Measurements from ENCODE around the gene PFN4. TPM values are rescaled to one million over a fixed set of nuclear protein-coding genes. Genes with fewer than 3 reads are reported as not detected.

PFN4 gene
- total and polyA plus RNA-seq, 8 donors = 0.48 to 1.8 (median 0.56) TPM; not detected in 5

- peaks cover 0 to 50% (median 47%) of the 10 kb centered on the region in 4 donors for H3K36me3 ChIP-seq
- peak overlapping the region; percentile 54 to 61 (median 56) for H3K4me3 ChIP-seq
- H3K27ac ChIP-seq = peak overlapping the region; percentile 88 to 94 (median 91)
These were observed 40.2 kb downstream of the PFN4 start for GRCh38 chr2:24082787-24083566.

DNA sequence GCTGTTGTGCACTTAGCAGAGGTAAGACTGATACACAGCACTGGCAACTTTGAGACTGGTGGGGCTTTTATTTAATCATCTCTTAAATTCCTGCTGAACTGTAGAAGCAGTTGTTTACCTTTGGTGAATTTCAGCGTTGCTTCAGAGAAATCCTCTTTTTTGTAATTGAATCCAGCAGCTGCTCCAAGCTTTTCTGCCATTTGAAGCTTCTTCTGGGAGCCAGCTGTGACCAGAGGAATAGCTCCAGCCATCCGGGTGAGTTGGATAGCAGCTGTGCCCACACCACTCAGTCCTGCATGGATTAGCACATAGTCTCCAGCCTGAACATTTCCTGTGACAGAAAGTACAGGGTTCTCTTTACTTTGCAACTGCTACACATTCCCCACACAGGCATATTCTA, 42.4 kb downstream of the PFN4 start:
- intact Hi-C loops (cut with DNase I; ENCODE audit: low total_unique reads) = loop anchor here (10.0 kb wide), 1 partner anchor 256 kb away; no protein-coding TSS in a partner anchor
- Histone ChIP-seq H3K27ac (no peak overlapping the region), H3K27me3 (no peaks in the 10 kb centered on the region), H3K4me3 (no peak overlapping the region), H3K9me3 (no peaks in the 10 kb centered on the region), H3K36me3 (peaks cover 0 to 44% (median 40%) of the 10 kb centered on the region in 4 donors), H3K4me1 (peaks cover 14 to 44% (median 38%) of the 10 kb centered on the region in 4 donors)
- 44 to 72% (median 62%) methylated on average over 2 of the region's 2 CpGs for WGBS, 5 donors
- TF ChIP-seq POLR2AphosphoS5 (IDR thresholded peaks at IDR 0.05) (no peak), EP300 (IDR thresholded peaks at IDR 0.05) (no peak), POLR2A (IDR thresholded peaks at IDR 0.05) (no peak), CTCF (IDR thresholded peaks at IDR 0.05) (no peak)
- peak in 1 of 2 donors; percentile 27 for DNase-seq

More at GRCh38 chr2:24082787-24083566, 40.2 kb downstream of the PFN4 start:
- intact Hi-C loops (cut with DNase I; ENCODE audit: low total_unique reads) = loop anchor here (10.0 kb wide), 1 partner anchor 258 kb away; no protein-coding TSS in a partner anchor
- WGBS, 5 donors = 80 to 86% (median 84%) methylated on average over 8 of the region's 8 CpGs
- peaks cover 9 to 31% (median 27%) of the 10 kb centered on the region in 4 donors for H3K4me1 ChIP-seq
- H3K27me3 ChIP-seq = no peaks in the 10 kb centered on the region
- TF ChIP-seq CTCF (IDR thresholded peaks at IDR 0.05) (no peak), POLR2A (IDR thresholded peaks at IDR 0.05) (no peak), POLR2AphosphoS5 (IDR thresholded peaks at IDR 0.05) (no peak), EP300 (IDR thresholded peaks at IDR 0.05) (no peak)
- H3K9me3 ChIP-seq = no peaks in the 10 kb centered on the region
- peak in 1 of 2 donors; percentile 15 for DNase-seq

DNA sequence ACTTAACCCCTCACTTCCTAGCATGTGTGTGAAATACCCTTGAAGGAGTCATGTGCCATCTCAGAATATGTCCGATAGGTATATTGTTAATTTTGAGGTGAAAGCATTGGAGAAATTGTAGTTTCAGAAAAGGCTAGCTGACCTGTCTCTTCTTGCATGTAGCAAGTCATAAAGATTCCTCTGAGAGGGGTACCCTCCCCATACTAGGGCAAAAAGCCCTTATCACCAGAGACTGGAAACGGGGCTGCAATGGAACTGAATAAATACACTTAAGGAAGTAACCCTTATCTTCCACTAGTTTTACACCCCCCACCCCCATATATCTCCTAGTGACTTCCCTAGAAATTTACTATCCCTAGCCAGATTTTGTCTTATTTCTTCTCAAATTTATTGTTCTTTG, 45.3 kb downstream of the PFN4 start:
- peaks cover 17 to 38% (median 33%) of the 10 kb centered on the region in 4 donors for H3K4me1 ChIP-seq
- intact Hi-C loops (cut with DNase I; ENCODE audit: low total_unique reads) = loop anchor here (10.0 kb wide), 1 partner anchor 153 kb away; the partner anchor contains the start of gene ATAD2B
- TF ChIP-seq EP300 (IDR thresholded peaks at IDR 0.05) (no peak), POLR2A (IDR thresholded peaks at IDR 0.05) (no peak), CTCF (IDR thresholded peaks at IDR 0.05) (no peak), POLR2AphosphoS5 (IDR thresholded peaks at IDR 0.05) (no peak)
- DNase-seq = no peak
- H3K27ac ChIP-seq = peak overlapping the region; percentile 73 to 95 (median 94)
- no peaks in the 10 kb centered on the region for H3K27me3 ChIP-seq
- WGBS, 5 donors = 35 to 46% (median 39%) methylated on average over 2 of the region's 2 CpGs
- H3K9me3 ChIP-seq = no peaks in the 10 kb centered on the region
- H3K4me3 ChIP-seq = peak overlapping the region; percentile 73 to 90 (median 80)
- H3K36me3 ChIP-seq = peaks cover 4 to 61% (median 50%) of the 10 kb centered on the region in 4 donors

- Histone ChIP-seq H3K4me1 (peaks cover 17 to 35% (median 31%) of the 10 kb centered on the region in 4 donors), H3K36me3 (peaks cover 4 to 61% (median 50%) of the 10 kb centered on the region in 4 donors), H3K27me3 (no peaks in the 10 kb centered on the region), H3K4me3 (peak overlapping the region; percentile 73 to 90 (median 80)), H3K9me3 (no peaks in the 10 kb centered on the region), H3K27ac (peak overlapping the region; percentile 73 to 95 (median 94))
- intact Hi-C loops (cut with DNase I; ENCODE audit: low total_unique reads) = loop anchor here (10.0 kb wide), 1 partner anchor 153 kb away; the partner anchor contains the start of gene ATAD2B
- TF ChIP-seq EP300 (IDR thresholded peaks at IDR 0.05) (no peak), POLR2A (IDR thresholded peaks at IDR 0.05) (no peak), POLR2AphosphoS5 (IDR thresholded peaks at IDR 0.05) (no peak), CTCF (IDR thresholded peaks at IDR 0.05) (no peak)
- no peak for DNase-seq
- 4 to 17% (median 7%) methylated on average over 9 of the region's 9 CpGs for WGBS, 5 donors
These were observed 45.6 kb downstream of the PFN4 start for GRCh38 chr2:24077535-24077877.
